ENCODE measurements around the gene TSPAN18.

TSPAN18 gene

DNA sequence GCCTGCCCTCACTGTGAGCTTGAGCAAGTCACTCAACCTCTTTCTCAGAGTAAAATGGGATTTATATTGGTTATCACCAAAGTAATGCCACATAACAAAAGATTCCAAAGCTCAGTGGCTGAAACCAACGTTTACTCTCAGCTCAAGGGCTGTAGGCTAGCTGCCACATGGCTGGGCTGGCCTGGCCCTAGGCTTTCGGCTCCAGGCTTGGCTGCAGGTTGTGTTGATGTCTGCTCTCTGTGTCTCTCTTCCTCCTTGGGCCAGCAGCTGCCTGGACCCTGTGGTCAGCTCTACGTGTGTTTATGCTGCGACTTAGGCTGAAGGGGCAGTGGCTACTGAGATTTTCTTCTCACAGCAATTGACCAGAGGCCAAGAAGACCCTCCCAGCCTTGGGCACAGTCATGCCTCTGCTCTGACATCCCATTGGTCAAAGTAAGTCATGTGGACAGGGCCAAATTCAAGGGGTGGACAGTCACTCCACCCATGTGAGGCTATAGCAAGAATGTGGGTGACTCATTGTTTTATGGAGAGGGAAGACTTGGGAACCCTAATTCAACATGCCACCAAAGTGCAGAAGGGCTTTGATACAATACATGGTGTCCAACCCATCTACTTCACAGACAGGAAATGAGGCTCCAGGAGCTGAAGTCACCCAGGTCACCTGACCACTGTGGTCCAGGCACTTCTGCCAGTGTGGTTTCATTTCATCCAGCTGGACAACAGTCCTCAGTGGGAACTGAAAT is 90.6 kb downstream of the TSPAN18 start:
- peaks cover 13% of the 10 kb centered on the region for H3K27me3 Mint-ChIP-seq (ENCODE audit: low read depth, poor library complexity)
- peaks cover 31% of the 10 kb centered on the region for H3K4me1 Mint-ChIP-seq
- H3K27ac Mint-ChIP-seq = peak overlapping the region; percentile 56
- no peak for DNase-seq
- H3K36me3 Mint-ChIP-seq (ENCODE audit: low read depth) = peaks cover 6% of the 10 kb centered on the region
- H3K4me3 Mint-ChIP-seq = no peak overlapping the region
- peaks cover 5% of the 10 kb centered on the region for H3K9me3 Mint-ChIP-seq
- TF ChIP-seq, protein P1, sequence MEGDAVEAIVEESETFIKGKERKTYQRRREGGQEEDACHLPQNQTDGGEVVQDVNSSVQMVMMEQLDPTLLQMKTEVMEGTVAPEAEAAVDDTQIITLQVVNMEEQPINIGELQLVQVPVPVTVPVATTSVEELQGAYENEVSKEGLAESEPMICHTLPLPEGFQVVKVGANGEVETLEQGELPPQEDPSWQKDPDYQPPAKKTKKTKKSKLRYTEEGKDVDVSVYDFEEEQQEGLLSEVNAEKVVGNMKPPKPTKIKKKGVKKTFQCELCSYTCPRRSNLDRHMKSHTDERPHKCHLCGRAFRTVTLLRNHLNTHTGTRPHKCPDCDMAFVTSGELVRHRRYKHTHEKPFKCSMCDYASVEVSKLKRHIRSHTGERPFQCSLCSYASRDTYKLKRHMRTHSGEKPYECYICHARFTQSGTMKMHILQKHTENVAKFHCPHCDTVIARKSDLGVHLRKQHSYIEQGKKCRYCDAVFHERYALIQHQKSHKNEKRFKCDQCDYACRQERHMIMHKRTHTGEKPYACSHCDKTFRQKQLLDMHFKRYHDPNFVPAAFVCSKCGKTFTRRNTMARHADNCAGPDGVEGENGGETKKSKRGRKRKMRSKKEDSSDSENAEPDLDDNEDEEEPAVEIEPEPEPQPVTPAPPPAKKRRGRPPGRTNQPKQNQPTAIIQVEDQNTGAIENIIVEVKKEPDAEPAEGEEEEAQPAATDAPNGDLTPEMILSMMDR (IDR thresholded peaks at IDR 0.05) = no peak

DNA sequence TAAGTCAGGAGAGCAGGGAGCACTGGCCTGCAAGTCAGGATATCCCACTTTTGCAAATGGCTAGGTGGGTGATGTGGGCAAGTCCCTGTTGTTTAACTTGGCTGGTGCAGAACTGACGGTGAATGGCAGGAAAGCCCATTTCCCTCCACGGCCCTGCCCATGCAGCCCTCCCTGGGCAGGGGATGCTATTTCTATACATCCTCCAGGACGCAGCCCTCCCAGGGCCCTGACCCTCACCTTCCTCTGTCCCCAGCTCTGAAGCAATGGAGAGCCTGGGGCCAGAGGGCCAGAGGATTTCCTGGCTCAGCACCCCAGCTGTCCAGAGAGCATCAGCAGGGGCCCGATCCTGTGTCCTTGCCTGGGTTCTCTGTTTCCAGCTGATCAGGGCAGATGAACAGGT is 91.3 kb downstream of the TSPAN18 start:
- no peak for DNase-seq
- H3K4me1 Mint-ChIP-seq = peaks cover 30% of the 10 kb centered on the region
- H3K36me3 Mint-ChIP-seq (ENCODE audit: low read depth) = peaks cover 6% of the 10 kb centered on the region
- H3K27ac Mint-ChIP-seq = no peak overlapping the region
- no peak overlapping the region for H3K4me3 Mint-ChIP-seq
- H3K27me3 Mint-ChIP-seq (ENCODE audit: low read depth, poor library complexity) = peaks cover 13% of the 10 kb centered on the region
- peaks cover 5% of the 10 kb centered on the region for H3K9me3 Mint-ChIP-seq
- TF ChIP-seq, protein P1 (IDR thresholded peaks at IDR 0.05) = no peak

DNA sequence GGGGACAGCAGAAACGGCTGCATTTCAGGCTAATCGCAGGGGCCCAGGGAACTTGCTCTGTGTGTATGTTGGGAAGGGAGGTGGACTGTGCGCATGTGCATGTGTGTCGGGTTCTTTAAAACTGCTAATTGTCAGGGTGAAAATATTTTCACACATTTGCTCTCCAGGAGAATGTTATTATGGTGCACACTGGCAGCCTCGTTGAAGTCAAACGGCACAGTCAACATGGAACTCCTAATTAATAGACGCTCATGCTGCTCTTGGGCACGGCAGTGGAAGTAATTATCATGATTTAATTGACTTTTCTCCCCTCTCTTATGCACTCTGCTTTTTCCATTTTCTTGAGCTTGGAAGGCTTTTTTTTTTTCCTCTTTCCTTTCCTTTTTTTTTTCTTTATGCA is 92.6 kb downstream of the TSPAN18 start:
- TF ChIP-seq, protein P1 (IDR thresholded peaks at IDR 0.05) = no peak
- Mint-ChIP-seq H3K36me3 (ENCODE audit: low read depth) (peaks cover 6% of the 10 kb centered on the region), H3K27me3 (ENCODE audit: low read depth, poor library complexity) (peaks cover 17% of the 10 kb centered on the region), H3K4me3 (no peak overlapping the region), H3K27ac (peak overlapping the region; percentile 21), H3K9me3 (peaks cover 5% of the 10 kb centered on the region), H3K4me1 (peaks cover 34% of the 10 kb centered on the region)
- DNase-seq = no peak

- no peaks in the 10 kb centered on the region for H3K9me3 Mint-ChIP-seq
- DNase-seq = no peak
- no peak overlapping the region for H3K4me3 Mint-ChIP-seq
- H3K27ac Mint-ChIP-seq = no peak overlapping the region
- H3K27me3 Mint-ChIP-seq (ENCODE audit: low read depth, poor library complexity) = peaks cover 17% of the 10 kb centered on the region
- H3K36me3 Mint-ChIP-seq (ENCODE audit: low read depth) = no peaks in the 10 kb centered on the region
- H3K4me1 Mint-ChIP-seq = peaks cover 49% of the 10 kb centered on the region
- TF ChIP-seq, protein P1 (IDR thresholded peaks at IDR 0.05) = no peak
These were observed 95.6 kb downstream of the TSPAN18 start for GRCh38 chr11:44822369-44822768.

GRCh38 chr11:44823006-44823405 is 96.2 kb downstream of the TSPAN18 start:
- peak; percentile 20 for DNase-seq
- H3K27me3 Mint-ChIP-seq (ENCODE audit: low read depth, poor library complexity) = peaks cover 11% of the 10 kb centered on the region
- H3K4me3 Mint-ChIP-seq = no peak overlapping the region
- peaks cover 55% of the 10 kb centered on the region for H3K4me1 Mint-ChIP-seq
- H3K36me3 Mint-ChIP-seq (ENCODE audit: low read depth) = no peaks in the 10 kb centered on the region
- H3K27ac Mint-ChIP-seq = no peak overlapping the region
- TF ChIP-seq, protein P1 (IDR thresholded peaks at IDR 0.05) = no peak
- no peaks in the 10 kb centered on the region for H3K9me3 Mint-ChIP-seq

DNA sequence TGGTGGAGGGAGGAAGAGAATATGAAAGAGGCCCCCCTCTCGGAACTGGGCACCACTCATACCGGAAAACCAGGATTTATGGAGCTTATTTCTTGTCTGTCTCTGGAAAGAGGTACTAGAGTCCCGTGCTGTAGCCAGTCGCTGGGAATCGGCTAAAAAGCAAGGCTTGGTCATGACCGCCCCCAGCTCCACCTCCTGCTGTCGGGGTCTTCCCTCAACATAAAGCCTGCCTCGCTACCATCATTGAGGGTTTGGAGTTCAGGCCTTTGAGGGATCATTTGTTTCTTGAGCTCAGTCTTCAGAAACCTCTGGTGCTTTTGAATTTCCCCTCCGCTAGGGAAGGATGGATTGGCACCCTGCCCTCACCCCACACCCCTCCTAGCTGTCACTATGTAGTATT is 97.1 kb downstream of the TSPAN18 start:
- Mint-ChIP-seq H3K4me1 (peaks cover 62% of the 10 kb centered on the region), H3K4me3 (no peak overlapping the region)
- no peak for DNase-seq

More for the DNA sequence above, 97.1 kb downstream of the TSPAN18 start:
- Mint-ChIP-seq H3K27ac (peak overlapping the region; percentile 88), H3K27me3 (ENCODE audit: low read depth, poor library complexity) (peaks cover 9% of the 10 kb centered on the region), H3K36me3 (ENCODE audit: low read depth) (no peaks in the 10 kb centered on the region), H3K9me3 (no peaks in the 10 kb centered on the region)
- TF ChIP-seq, protein P1 (IDR thresholded peaks at IDR 0.05) = no peak

Data from nephron progenitor cell (in vitro differentiated cells).